Neural progenitor cell (in vitro differentiated cells): Measurements from ENCODE around the gene CDK18.

Experiments used
- CTCF ChIP-seq: fragments of 200-600 bp; sonication (generic); IDR thresholded peaks from 2 replicates; pipeline ENCODE4 v1.5.1; 2017; ENCODE audit warnings: antibody characterized with exemption, mild to moderate bottlenecking
- EZH2 ChIP-seq: fragments of 200-600 bp; sonication (generic); IDR thresholded peaks from 2 replicates; pipeline ENCODE4 v1.6.1; 2017; ENCODE audit warnings: antibody characterized with exemption, mild to moderate bottlenecking, moderate library complexity
- EZH2phosphoT487 ChIP-seq: fragments of 200-600 bp; sonication (generic); IDR thresholded peaks from 2 replicates; pipeline ENCODE4 v1.6.1; 2017; ENCODE audit warnings: antibody characterized with exemption

GRCh38 chr1:205510308-205510950 lies 6.0 kb downstream of the CDK18 start:
- TF ChIP-seq CTCF (no peak), EZH2 (no peak), EZH2phosphoT487 (no peak)
